ENCODE data around the gene RAB4B.
"Not testable (repeated sequence)": the region's sequence is repeated elsewhere in the genome, so short reads cannot be mapped to it uniquely, and the experiment has no call there.

RAB4B gene

GRCh38 chr19:40803857-40804782 is 26.1 kb downstream of the RAB4B start:
- DNase-seq (ENCODE audit: low read depth): no peak

GRCh38 chr19:40804783-40805242 is 26.8 kb downstream of the RAB4B start:
- DNase-seq (ENCODE audit: low read depth): no peak

GRCh38 chr19:40805258-40805868 is 27.3 kb downstream of the RAB4B start:
- no peak for DNase-seq (ENCODE audit: low read depth)

- peak; percentile 95 for DNase-seq (ENCODE audit: low read depth)
Measured at GRCh38 chr19:40806423-40807146, 28.5 kb downstream of the RAB4B start.

- DNase-seq (ENCODE audit: low read depth): no peak
Measured at GRCh38 chr19:40807147-40808020, 29.3 kb downstream of the RAB4B start.

- no peak for DNase-seq (ENCODE audit: low read depth)
Measured at GRCh38 chr19:40808021-40808325, 29.9 kb downstream of the RAB4B start.

- no peak for DNase-seq (ENCODE audit: low read depth)
Measured at GRCh38 chr19:40808497-40808896, 30.4 kb downstream of the RAB4B start.

- no peak for DNase-seq (ENCODE audit: low read depth)
Measured at GRCh38 chr19:40809358-40810086, 31.5 kb downstream of the RAB4B start.

- DNase-seq (ENCODE audit: low read depth): no peak
Measured at GRCh38 chr19:40810160-40810559, 32.1 kb downstream of the RAB4B start.

GRCh38 chr19:40810649-40811408 is 32.8 kb downstream of the RAB4B start:
- DNase-seq (ENCODE audit: low read depth): peak; percentile 71

- DNase-seq (ENCODE audit: low read depth): no peak
Measured at GRCh38 chr19:40811478-40812341, 33.7 kb downstream of the RAB4B start.

- not testable (repeated sequence) for DNase-seq (ENCODE audit: low read depth)
Measured at GRCh38 chr19:40812571-40812970, 34.5 kb downstream of the RAB4B start.

GRCh38 chr19:40813182-40813581 is 35.1 kb downstream of the RAB4B start:
- no peak for DNase-seq (ENCODE audit: low read depth)

- no peak for DNase-seq (ENCODE audit: low read depth)
Measured at GRCh38 chr19:40815223-40815622, 37.2 kb downstream of the RAB4B start.

- not testable (repeated sequence) for DNase-seq (ENCODE audit: low read depth)
Measured at GRCh38 chr19:40818480-40819399, 40.7 kb downstream of the RAB4B start.

GRCh38 chr19:40819479-40820234 is 41.6 kb downstream of the RAB4B start:
- not testable (repeated sequence) for DNase-seq (ENCODE audit: low read depth)

GRCh38 chr19:40822161-40822560 is 44.1 kb downstream of the RAB4B start:
- DNase-seq (ENCODE audit: low read depth): no peak

Data from fibroblast of the conjunctiva (primary cell).